AG09319 (cell line): Measurements from ENCODE around the gene PHEX.
A peak's percentile ranks its signal among the peaks of the same experiment; 100 is the strongest.

Source experiments
- DNase-seq: peaks from one replicate; pipeline ENCODE4 v3.0.0-alpha.2; 2010; ENCODE audit warnings: low read depth; ENCODE audit errors: extremely low read depth
- TF ChIP-seq, protein P1 (sequence below): IDR thresholded peaks from 2 replicates; pipeline ENCODE4 v1.5.1; 2011; ENCODE audit warnings: low read depth, mild to moderate bottlenecking, inconsistent platforms, low read length, moderate library complexity

PHEX gene

GRCh38 chrX:22126327-22126726 lies 94.2 kb downstream of the PHEX start:
- no peak for DNase-seq
- TF ChIP-seq, protein P1, sequence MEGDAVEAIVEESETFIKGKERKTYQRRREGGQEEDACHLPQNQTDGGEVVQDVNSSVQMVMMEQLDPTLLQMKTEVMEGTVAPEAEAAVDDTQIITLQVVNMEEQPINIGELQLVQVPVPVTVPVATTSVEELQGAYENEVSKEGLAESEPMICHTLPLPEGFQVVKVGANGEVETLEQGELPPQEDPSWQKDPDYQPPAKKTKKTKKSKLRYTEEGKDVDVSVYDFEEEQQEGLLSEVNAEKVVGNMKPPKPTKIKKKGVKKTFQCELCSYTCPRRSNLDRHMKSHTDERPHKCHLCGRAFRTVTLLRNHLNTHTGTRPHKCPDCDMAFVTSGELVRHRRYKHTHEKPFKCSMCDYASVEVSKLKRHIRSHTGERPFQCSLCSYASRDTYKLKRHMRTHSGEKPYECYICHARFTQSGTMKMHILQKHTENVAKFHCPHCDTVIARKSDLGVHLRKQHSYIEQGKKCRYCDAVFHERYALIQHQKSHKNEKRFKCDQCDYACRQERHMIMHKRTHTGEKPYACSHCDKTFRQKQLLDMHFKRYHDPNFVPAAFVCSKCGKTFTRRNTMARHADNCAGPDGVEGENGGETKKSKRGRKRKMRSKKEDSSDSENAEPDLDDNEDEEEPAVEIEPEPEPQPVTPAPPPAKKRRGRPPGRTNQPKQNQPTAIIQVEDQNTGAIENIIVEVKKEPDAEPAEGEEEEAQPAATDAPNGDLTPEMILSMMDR = no peak

DNA sequence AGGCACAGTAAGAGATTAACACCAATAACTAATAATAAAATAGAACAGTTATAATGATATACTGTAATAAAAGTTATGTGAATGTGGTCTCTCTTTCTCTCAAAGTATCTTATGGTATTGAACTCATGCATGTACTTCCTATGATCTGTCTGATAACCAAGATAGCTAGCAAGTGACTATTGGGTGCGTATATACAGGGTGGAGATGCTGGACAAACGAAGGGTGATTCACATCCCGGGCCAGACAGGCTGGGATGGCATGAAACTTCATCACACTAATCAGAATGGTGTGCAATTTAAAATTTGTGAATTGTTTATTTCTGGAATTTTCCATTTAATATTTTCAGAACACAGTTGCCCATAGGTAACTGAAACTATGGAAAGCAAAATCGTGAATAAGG lies 96.8 kb downstream of the PHEX start:
- no peak for DNase-seq
- TF ChIP-seq, protein P1 = no peak

GRCh38 chrX:22134681-22135080 lies 102.6 kb downstream of the PHEX start:
- TF ChIP-seq, protein P1 = no peak
- DNase-seq = no peak

GRCh38 chrX:22135171-22135711 lies 103.1 kb downstream of the PHEX start:
- no peak for DNase-seq
- TF ChIP-seq, protein P1 = no peak

DNA sequence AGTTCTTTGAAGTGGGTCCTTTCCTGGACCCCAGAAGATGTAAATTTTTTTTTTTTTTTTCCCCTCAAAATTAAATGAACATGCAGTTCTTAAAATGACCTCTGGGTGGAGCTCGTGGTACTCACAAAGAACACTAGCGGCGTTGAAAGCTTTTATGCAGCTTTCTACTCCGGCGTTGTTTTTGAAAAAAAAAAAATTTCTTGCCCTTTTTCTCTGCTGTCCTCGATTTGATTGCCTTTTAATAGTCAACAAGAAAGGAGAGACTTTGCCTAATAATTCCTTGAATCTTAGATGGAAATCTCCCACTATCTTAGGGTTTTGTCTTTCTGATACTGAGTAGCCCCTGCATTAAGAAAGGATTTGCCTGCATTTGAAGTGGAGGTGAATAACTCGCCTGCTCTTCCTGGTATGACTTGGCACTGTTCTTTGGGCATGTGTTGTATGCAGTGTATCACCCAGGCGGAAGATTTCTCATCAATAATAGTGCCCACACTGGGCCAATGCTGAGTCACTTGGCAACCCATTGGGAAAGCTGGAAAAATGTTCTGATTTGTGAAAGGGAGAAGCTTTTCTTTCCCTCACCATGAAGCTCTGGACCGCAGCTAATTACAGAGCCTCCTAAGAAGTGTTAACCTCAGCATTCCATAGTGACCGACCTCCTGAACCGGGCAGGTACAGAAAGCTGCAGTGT lies 104.0 kb downstream of the PHEX start:
- no peak for DNase-seq
- TF ChIP-seq, protein P1 = peak; percentile 62

GRCh38 chrX:22136711-22137110 lies 104.6 kb downstream of the PHEX start:
- DNase-seq = no peak
- TF ChIP-seq, protein P1 = no peak

DNA sequence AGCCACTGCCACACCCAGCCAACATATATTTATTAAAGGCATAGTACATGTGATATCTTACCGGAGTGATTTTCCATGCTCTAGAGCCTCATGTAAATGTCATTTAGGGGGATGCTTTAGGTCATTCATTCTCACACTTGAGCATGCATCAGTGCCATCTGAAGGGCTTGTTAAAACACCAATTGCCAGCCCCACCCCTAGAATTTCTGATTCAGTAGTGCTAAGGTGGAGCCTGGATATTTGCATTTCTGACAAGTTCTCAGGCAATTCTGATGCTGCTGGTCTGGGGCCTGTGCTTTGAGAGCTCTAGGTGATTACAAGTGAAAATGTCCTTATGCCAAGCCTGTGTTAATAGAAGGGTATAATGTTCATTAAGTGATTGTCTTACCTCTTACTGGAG lies 107.7 kb downstream of the PHEX start:
- TF ChIP-seq, protein P1 = no peak
- DNase-seq = no peak
